ENCODE data around the gene ISOC2.

The ISOC2 gene

GRCh38 chr19:55459950-55460657 lies 1.3 kb downstream of the ISOC2 start:
- H4K20me1 ChIP-seq (ENCODE audit: insufficient read depth, low read length), result peaks cover 11% of the 10 kb centered on the region; the same call in 1 of the 2 replicates
- ATAC-seq (ENCODE audit: insufficient read depth, low read depth) (no peak), DNase-seq (no peak)
- peaks cover 5% of the 10 kb centered on the region; the same call in 1 of the 2 replicates for H3K36me3 ChIP-seq (ENCODE audit: insufficient read depth, low read length)
- H3K79me2 ChIP-seq (ENCODE audit: insufficient read depth, low read length), result peaks cover 33% of the 10 kb centered on the region
- H3K27ac ChIP-seq (ENCODE audit: low read length), result 0 out of 2 replicates have a peak overlapping the region, but pooled peaks have one; percentile 6
- no peaks in the 10 kb centered on the region for H3K27me3 ChIP-seq (ENCODE audit: insufficient read depth, low read length, poor library complexity)
- H3K9me3 ChIP-seq (ENCODE audit: insufficient read depth, low read length, severe bottlenecking), result no peaks in the 10 kb centered on the region
- H2AFZ ChIP-seq (ENCODE audit: low read depth, low read length), result no peak overlapping the region
- peak overlapping the region; percentile 98 for H3K9ac ChIP-seq (ENCODE audit: low read depth, low read length)
- peak overlapping the region in 1 of 2 experiments; percentile 97; a peak in 1 of 4 replicates for H3K4me3 ChIP-seq (ENCODE audit: low read depth in 1 of 2, low read length in 2 of 2)
- peak overlapping the region; percentile 92; the same call in 1 of the 2 replicates for H3K4me2 ChIP-seq (ENCODE audit: insufficient read depth, low read length)
- TF ChIP-seq CTCF (IDR thresholded peaks at IDR 0.05; ENCODE audit: borderline replicate concordance, extremely low read depth, low read length, poor library complexity, severe bottlenecking) (no peak), EZH2 (IDR thresholded peaks at IDR 0.05; ENCODE audit: borderline replicate concordance, low read depth, low read length, severe bottlenecking) (no peak)
- H3K4me1 ChIP-seq (ENCODE audit: insufficient read depth, low read length), result peaks cover 34% of the 10 kb centered on the region

- DNase-seq, result no peak
- Histone ChIP-seq H3K36me3 (ENCODE audit: insufficient read depth, low read length) (peaks cover 8% of the 10 kb centered on the region; the same call in 1 of the 2 replicates), H3K4me3 (ENCODE audit: low read depth in 1 of 2, low read length in 2 of 2) (no peak overlapping the region), H4K20me1 (ENCODE audit: insufficient read depth, low read length) (peaks cover 11% of the 10 kb centered on the region; the same call in 1 of the 2 replicates), H3K9me3 (ENCODE audit: insufficient read depth, low read length, severe bottlenecking) (no peaks in the 10 kb centered on the region), H3K9ac (ENCODE audit: low read depth, low read length) (peak overlapping the region; percentile 98; the same call in 1 of the 2 replicates), H3K4me1 (ENCODE audit: insufficient read depth, low read length) (peaks cover 34% of the 10 kb centered on the region), H3K79me2 (ENCODE audit: insufficient read depth, low read length) (peaks cover 33% of the 10 kb centered on the region), H2AFZ (ENCODE audit: low read depth, low read length) (no peak overlapping the region), H3K4me2 (ENCODE audit: insufficient read depth, low read length) (peak overlapping the region; percentile 92; the same call in 1 of the 2 replicates), H3K27ac (ENCODE audit: low read length) (no peak overlapping the region), H3K27me3 (ENCODE audit: insufficient read depth, low read length, poor library complexity) (no peaks in the 10 kb centered on the region)
- no peak for TF ChIP-seq CTCF (IDR thresholded peaks at IDR 0.05; ENCODE audit: borderline replicate concordance, extremely low read depth, low read length, poor library complexity, severe bottlenecking)
- TF ChIP-seq EZH2 (IDR thresholded peaks at IDR 0.05; ENCODE audit: borderline replicate concordance, low read depth, low read length, severe bottlenecking), result no peak
- ATAC-seq (ENCODE audit: insufficient read depth, low read depth), result no peak
Measured at GRCh38 chr19:55459551-55459949, 1.9 kb downstream of the ISOC2 start.

GRCh38 chr19:55457683-55458457 lies 3.6 kb downstream of the ISOC2 start:
- Histone ChIP-seq H3K27me3 (ENCODE audit: insufficient read depth, low read length, poor library complexity) (no peaks in the 10 kb centered on the region), H3K27ac (ENCODE audit: low read length) (no peak overlapping the region), H3K36me3 (ENCODE audit: insufficient read depth, low read length) (peaks cover 12% of the 10 kb centered on the region; the same call in 1 of the 2 replicates), H2AFZ (ENCODE audit: low read depth, low read length) (no peak overlapping the region), H4K20me1 (ENCODE audit: insufficient read depth, low read length) (peaks cover 14% of the 10 kb centered on the region; the same call in 1 of the 2 replicates), H3K4me1 (ENCODE audit: insufficient read depth, low read length) (peaks cover 35% of the 10 kb centered on the region), H3K79me2 (ENCODE audit: insufficient read depth, low read length) (peaks cover 33% of the 10 kb centered on the region), H3K4me2 (ENCODE audit: insufficient read depth, low read length) (no peak overlapping the region), H3K9ac (ENCODE audit: low read depth, low read length) (no peak overlapping the region), H3K4me3 (ENCODE audit: low read depth in 1 of 2, low read length in 2 of 2) (no peak overlapping the region), H3K9me3 (ENCODE audit: insufficient read depth, low read length, severe bottlenecking) (no peaks in the 10 kb centered on the region)
- DNase-seq, result no peak
- ATAC-seq (ENCODE audit: insufficient read depth, low read depth), result no peak
- TF ChIP-seq EZH2 (IDR thresholded peaks at IDR 0.05; ENCODE audit: borderline replicate concordance, low read depth, low read length, severe bottlenecking) (no peak), CTCF (IDR thresholded peaks at IDR 0.05; ENCODE audit: borderline replicate concordance, extremely low read depth, low read length, poor library complexity, severe bottlenecking) (no peak)

Data from DND-41 (cell line).